K562 (cell line): Measurements from ENCODE around the gene AIF1L. TPM values are rescaled to one million over a fixed set of nuclear protein-coding genes. Genes with fewer than 3 reads are reported as not detected.
A peak's percentile ranks its signal among the peaks of the same experiment; 100 is the strongest.

Experiments used
- ATAC-seq: fragments of 200-7000 bp; cut with Tn5 transposase; 3 replicates; pipeline ENCODE4 v1.9.1; 2020; ENCODE audit warnings: moderate library complexity
- BruUV-seq: library from RNA; stranded (reverse); fragments of 400-500 nt; replicated peaks from 2 replicates; lab custom pipeline; 2021; lab: Mats Ljungman, UMichigan
- CTCF ChIA-PET: fragments of 300-600 bp; formaldehyde crosslinking; extraction: SDS; loops from one replicate; lab custom pipeline; 2021; ENCODE audit warnings: low intra/inter-chr PET ratio; lab: Yijun Ruan, JAX
- POLR2A ChIA-PET: fragments of 300-600, 350-650 bp; sonication (Branson Sonifier 250); formaldehyde crosslinking; extraction: SDS; loops from one replicate; lab custom pipeline; 2021; ENCODE audit warnings: antibody characterized with exemption, inconsistent platforms; lab: Yijun Ruan, JAX
- DNase-seq, 4 experiments: peaks; one replicate each; pipeline versions ENCODE4 v3.0.0 to v3.0.0-alpha.2; 2011 to 2018; ENCODE audit warnings: low spot score in 3 of 4, mixed read lengths in 3 of 4; ENCODE audit errors: extremely low read depth in 1 of 4
- FAIRE-seq: peaks from 2 replicates; lab custom pipeline; 2011; peaks lifted over from hg19 to GRCh38; lab: Jason Lieb, UNC
- H2AFZ ChIP-seq: 2 replicates; pipeline ENCODE4 v1.6.0; 2011; ENCODE audit warnings: low read depth, low read length, control low read depth, inconsistent platforms
- H3K27ac ChIP-seq: fragments of 200-600 bp; 3 replicates; pipeline ENCODE4 v1.8.0; 2011; ENCODE audit warnings: low read depth, mild to moderate bottlenecking, control low read depth, inconsistent platforms, low read length, moderate library complexity, mixed read lengths; ENCODE audit errors: extremely low read depth
- H3K27me3 ChIP-seq, 2 experiments: fragments of 300-600 bp in 1 of 2; 2 replicates in 1 of 2; 3 replicates in 1 of 2; pipeline versions ENCODE4 v1.6.0 to v1.8.0; 2011; ENCODE audit warnings: inconsistent platforms in 2 of 2, low read length in 2 of 2, mild to moderate bottlenecking in 1 of 2, mixed read lengths in 1 of 2, moderate library complexity in 1 of 2; ENCODE audit not compliant: control insufficient read depth in 2 of 2, insufficient read depth in 2 of 2
- H3K36me3 ChIP-seq: fragments of 300-600 bp; 3 replicates; pipeline ENCODE4 v1.8.0; 2011; ENCODE audit warnings: mild to moderate bottlenecking, low read length, inconsistent platforms; ENCODE audit not compliant: control insufficient read depth, insufficient read depth
- H3K4me1 ChIP-seq, 2 experiments: fragments of 200-600 bp in 1 of 2; replicated peaks in 1 of 2; 2 replicates in 1 of 2; 3 replicates in 1 of 2; pipeline versions ENCODE4 v1.5.1 to v1.8.0; 2011; ENCODE audit warnings: inconsistent platforms in 2 of 2, low read length in 2 of 2, mild to moderate bottlenecking in 1 of 2, mixed read lengths in 1 of 2, moderate library complexity in 1 of 2; ENCODE audit not compliant: control insufficient read depth in 2 of 2, insufficient read depth in 2 of 2
- H3K4me2 ChIP-seq: 2 replicates; pipeline ENCODE4 v1.6.1; 2011; ENCODE audit warnings: low read length, control low read depth, inconsistent platforms, mixed read lengths; ENCODE audit not compliant: insufficient read depth
- H3K4me3 ChIP-seq: fragments of 200-600 bp; sonication (generic), shearing (Covaris generic); 2 replicates; pipeline ENCODE4 v1.5.1; 2016; ENCODE audit warnings: control low read depth, inconsistent platforms
- H3K79me2 ChIP-seq: fragments of 200-600 bp; 3 replicates; pipeline ENCODE4 v1.8.0; 2011; ENCODE audit warnings: low read length, inconsistent platforms; ENCODE audit not compliant: control insufficient read depth, insufficient read depth
- H3K9ac ChIP-seq, 2 experiments: 2 replicates each; pipeline versions ENCODE4 v1.6.0 to v1.6.1; 2011; ENCODE audit warnings: low read depth in 2 of 2, low read length in 2 of 2, control low read depth in 1 of 2, inconsistent platforms in 1 of 2, mild to moderate bottlenecking in 1 of 2, mixed read lengths in 1 of 2; ENCODE audit not compliant: insufficient read depth in 1 of 2
- H3K9me1 ChIP-seq: one replicate; pipeline ENCODE4 v1.6.0; 2011; ENCODE audit warnings: inconsistent platforms, mild to moderate bottlenecking, low read length, moderate library complexity; ENCODE audit not compliant: control insufficient read depth, insufficient read depth
- H3K9me3 ChIP-seq: replicated peaks from 2 replicates; pipeline ENCODE4 v1.5.1; 2011; ENCODE audit warnings: low read depth, low read length, inconsistent platforms; ENCODE audit not compliant: control insufficient read depth, insufficient read depth
- H4K20me1 ChIP-seq: replicated peaks from 2 replicates; pipeline ENCODE4 v1.6.1; 2011; ENCODE audit warnings: low read length, inconsistent platforms, mixed read lengths; ENCODE audit not compliant: control insufficient read depth, insufficient read depth
- ATF3 ChIP-seq, 2 experiments: fragments of 450-650 bp in 1 of 2; sonication (generic) in 1 of 2; formaldehyde crosslinking in 1 of 2; IDR thresholded peaks in 1 of 2; conservative IDR thresholded peaks in 1 of 2; 2 replicates each; pipeline versions ENCODE4 v1.6.1 to v1.8.1; 2016 to 2023; ENCODE audit warnings: mild to moderate bottlenecking in 2 of 2, moderate library complexity in 2 of 2, inconsistent platforms in 1 of 2, missing genetic modification reagents in 1 of 2
- BHLHE40 ChIP-seq: IDR thresholded peaks from 2 replicates; pipeline ENCODE4 v1.6.1; 2011; ENCODE audit warnings: low read length, improper control_type of control experiment
- TFAM ChIP-seq: fragments of 250-450 bp; sonication (Bioruptor Pico); conservative IDR thresholded peaks from 2 replicates; pipeline ENCODE4 v1.5.0; 2021; ENCODE audit warnings: mild to moderate bottlenecking, moderate library complexity
- WGBS: fragments of 100-300 bp; shearing (Covaris generic); methylation state at CpG from one replicate; pipeline ENCODE4 v1.1.6; 2016; ENCODE audit warnings: low coverage, mixed read lengths; ENCODE audit not compliant: insufficient coverage; ENCODE audit errors: missing lambda C conversion rate; 5-methylcytosine and 5-hydroxymethylcytosine counted together
- in situ Hi-C: fragments of 300-500 bp; cut with MboI; formaldehyde crosslinking; loops from 4 replicates; pipeline ENCODE4 v1.15.0; 2018; ENCODE audit warnings: inconsistent platforms, mixed read lengths
- intact Hi-C: fragments of 100-400 bp; cut with micrococcal nuclease; formaldehyde crosslinking; loops from 2 replicates; pipeline ENCODE4 v1.14.2; 2022
- polyA plus RNA-seq, 8 experiments: library from polyadenylated mRNA; depleted of rRNA in 4 of 8; stranded (reverse) in 5 of 8; unstranded in 3 of 8; fragments of >200 nt; fragmentation: Nextera tagmentation in 2 of 8; fragmentation: Illumina TruSeq in 1 of 8; extraction: Ambion mirVana in 2 of 8; extraction: Trizol in 1 of 8; gene quantifications; 2 replicates each; pipeline versions ENCODE4 v1.2.1 to v1.2.3, GENCODE V29; 2011 to 2014; ENCODE audit warnings: inconsistent platforms in 1 of 8, missing spikeins in 1 of 8
- total RNA-seq, 7 experiments: library from RNA; depleted of rRNA in 6 of 7; stranded (reverse); fragments of >200 nt in 6 of 7; fragmentation: Illumina TruSeq in 2 of 7; extraction: Trizol in 2 of 7; gene quantifications; 2 replicates each; pipeline versions ENCODE4 v1.2.1 to v1.2.3, GENCODE V29; 2011 to 2021; ENCODE audit warnings: low replicate concordance in 1 of 7
- TF ChIP-seq, protein P1 (sequence below): fragments of 250-450 bp; sonication (Bioruptor Pico); IDR thresholded peaks from 2 replicates; pipeline ENCODE4 v1.8.0; 2021; ENCODE audit warnings: moderate library complexity, mild to moderate bottlenecking, inconsistent platforms
- TF ChIP-seq, protein P2 (sequence below), 2 experiments: fragments of 450-650 bp in 1 of 2; sonication (generic) in 1 of 2; formaldehyde crosslinking; conservative IDR thresholded peaks; 2 replicates each; pipeline versions ENCODE4 v1.4.0 to v1.8.1; 2020 to 2022; ENCODE audit warnings: mild to moderate bottlenecking in 1 of 2, missing genetic modification reagents in 1 of 2

AIF1L gene
- total and polyA plus RNA-seq, 9 of the 15 experiments (the other 6 are each of a cell fraction or from before 2014, with no cell fraction given) = 0.34 to 9.1 (median 1.3) TPM

GRCh38 chr9:131138676-131139075 is 42.3 kb downstream of the AIF1L start:
- ChIA-PET CTCF (no interaction called here), POLR2A (interaction anchor here (0.6 to 22.5 kb wide), 11 partner anchors 9 to 243 kb away, joined by 3 to 583 read pairs (median 6); partner anchors contain the start of gene NUP214)
- in situ Hi-C loops (no loop called here), intact Hi-C loops (no loop called here)
- ATAC-seq (peak; percentile 7), DNase-seq (peak in 3 of 4 experiments; percentile 63 to 80 (median 78)), FAIRE-seq (no peak)
- H3K9me3 ChIP-seq = no peaks in the 10 kb centered on the region
- H2AFZ ChIP-seq = no peak overlapping the region
- H3K4me1 ChIP-seq = peaks cover 0 to 6% of the 10 kb centered on the region in 2 experiments; a peak in 2 of 5 replicates
- peaks cover 14% of the 10 kb centered on the region for H3K9me1 ChIP-seq
- H4K20me1 ChIP-seq = peaks cover 28% of the 10 kb centered on the region
- H3K27me3 ChIP-seq = no peaks in the 10 kb centered on the region
- H3K36me3 ChIP-seq = peaks cover 99% of the 10 kb centered on the region
- no TSS peak for BruUV-seq
- WGBS = 95% methylated on average over 2 of the region's 2 CpGs
- no peak overlapping the region for H3K9ac ChIP-seq
- no peak overlapping the region for H3K4me2 ChIP-seq
- H3K79me2 ChIP-seq = no peaks in the 10 kb centered on the region
- no peak overlapping the region for H3K27ac ChIP-seq
- no peak overlapping the region for H3K4me3 ChIP-seq
- TF ChIP-seq, protein P1, sequence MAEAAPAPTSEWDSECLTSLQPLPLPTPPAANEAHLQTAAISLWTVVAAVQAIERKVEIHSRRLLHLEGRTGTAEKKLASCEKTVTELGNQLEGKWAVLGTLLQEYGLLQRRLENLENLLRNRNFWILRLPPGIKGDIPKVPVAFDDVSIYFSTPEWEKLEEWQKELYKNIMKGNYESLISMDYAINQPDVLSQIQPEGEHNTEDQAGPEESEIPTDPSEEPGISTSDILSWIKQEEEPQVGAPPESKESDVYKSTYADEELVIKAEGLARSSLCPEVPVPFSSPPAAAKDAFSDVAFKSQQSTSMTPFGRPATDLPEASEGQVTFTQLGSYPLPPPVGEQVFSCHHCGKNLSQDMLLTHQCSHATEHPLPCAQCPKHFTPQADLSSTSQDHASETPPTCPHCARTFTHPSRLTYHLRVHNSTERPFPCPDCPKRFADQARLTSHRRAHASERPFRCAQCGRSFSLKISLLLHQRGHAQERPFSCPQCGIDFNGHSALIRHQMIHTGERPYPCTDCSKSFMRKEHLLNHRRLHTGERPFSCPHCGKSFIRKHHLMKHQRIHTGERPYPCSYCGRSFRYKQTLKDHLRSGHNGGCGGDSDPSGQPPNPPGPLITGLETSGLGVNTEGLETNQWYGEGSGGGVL = no peak
- TF ChIP-seq ATF3 (IDR thresholded peaks at IDR 0.05) = no peak
- TF ChIP-seq ATF3 (CRISPR knock-in tag; conservative IDR thresholded peaks at IDR 0.05) = peak; percentile 69; the same call in 1 of the 2 replicates
- no peak for TF ChIP-seq TFAM (CRISPR knock-in tag)
- TF ChIP-seq, protein P2, sequence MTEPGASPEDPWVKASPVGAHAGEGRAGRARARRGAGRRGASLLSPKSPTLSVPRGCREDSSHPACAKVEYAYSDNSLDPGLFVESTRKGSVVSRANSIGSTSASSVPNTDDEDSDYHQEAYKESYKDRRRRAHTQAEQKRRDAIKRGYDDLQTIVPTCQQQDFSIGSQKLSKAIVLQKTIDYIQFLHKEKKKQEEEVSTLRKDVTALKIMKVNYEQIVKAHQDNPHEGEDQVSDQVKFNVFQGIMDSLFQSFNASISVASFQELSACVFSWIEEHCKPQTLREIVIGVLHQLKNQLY (CRISPR knock-in tag; conservative IDR thresholded peaks at IDR 0.05) = 0 out of 4 replicates have a peak, but pooled peaks of 1 of the 2 experiments have one; percentile 11
- no peak for TF ChIP-seq BHLHE40
